HPDE6-E6E7 (cell line): Measurements from ENCODE around the gene SEPTIN11.
"Not testable (repeated sequence)": the region's sequence is repeated elsewhere in the genome, so short reads cannot be mapped to it uniquely, and the experiment has no call there.

ENCODE experiments used
- DNase-seq: peaks from one replicate; pipeline ENCODE4 v3.0.0; 2011; ENCODE audit warnings: missing footprints; ENCODE audit errors: extremely low spot score

The SEPTIN11 gene

GRCh38 chr4:76952071-76952470 lies 2.5 kb downstream of the SEPTIN11 start:
- DNase-seq, result no peak

- DNase-seq, result no peak
These were observed 3.4 kb downstream of the SEPTIN11 start for GRCh38 chr4:76952656-76953582.

- no peak for DNase-seq
These were observed 4.4 kb downstream of the SEPTIN11 start for GRCh38 chr4:76953956-76954355.

DNA sequence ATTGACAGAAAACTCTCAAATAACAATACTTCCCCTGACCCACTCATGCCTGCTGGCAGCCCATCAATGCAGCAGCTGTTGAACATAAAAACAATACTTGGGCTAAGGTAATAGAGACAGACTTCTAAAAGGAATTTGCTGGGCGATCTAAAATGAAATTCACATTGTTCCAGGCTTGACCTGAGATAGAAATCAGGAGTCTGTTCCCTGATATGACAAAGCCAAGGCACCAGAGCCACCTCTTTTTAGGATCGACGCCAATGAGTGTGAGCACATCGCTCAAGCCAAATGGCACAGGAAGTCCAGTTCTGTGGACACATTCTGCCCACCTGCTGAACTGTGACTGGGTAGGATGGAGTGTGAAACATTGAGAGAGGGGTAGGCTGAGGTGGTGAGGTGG lies 4.9 kb downstream of the SEPTIN11 start:
- no peak for DNase-seq

DNA sequence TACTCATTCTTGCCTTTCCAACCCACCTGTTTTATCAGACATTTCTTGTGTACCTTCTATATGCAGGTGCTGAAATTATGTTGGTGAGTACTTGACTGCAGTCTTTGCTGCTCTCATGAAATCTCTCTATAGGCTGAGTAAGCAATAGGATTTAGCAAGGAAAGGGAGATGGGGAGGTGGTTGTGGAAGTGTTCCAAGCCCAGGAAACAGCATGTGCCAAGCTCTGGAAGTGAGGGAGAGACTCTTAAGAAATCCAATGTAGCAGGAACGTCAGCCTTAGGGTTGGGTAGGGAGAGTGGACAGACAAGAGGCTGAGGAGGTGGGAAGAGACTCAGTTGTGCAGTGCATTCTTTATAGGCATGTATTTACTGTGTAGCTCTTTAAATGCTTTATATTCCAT lies 5.6 kb downstream of the SEPTIN11 start:
- no peak for DNase-seq

- no peak for DNase-seq
These were observed 7.6 kb downstream of the SEPTIN11 start for GRCh38 chr4:76957004-76957738.

GRCh38 chr4:76958891-76959290 lies 9.3 kb downstream of the SEPTIN11 start:
- DNase-seq, result no peak

DNA sequence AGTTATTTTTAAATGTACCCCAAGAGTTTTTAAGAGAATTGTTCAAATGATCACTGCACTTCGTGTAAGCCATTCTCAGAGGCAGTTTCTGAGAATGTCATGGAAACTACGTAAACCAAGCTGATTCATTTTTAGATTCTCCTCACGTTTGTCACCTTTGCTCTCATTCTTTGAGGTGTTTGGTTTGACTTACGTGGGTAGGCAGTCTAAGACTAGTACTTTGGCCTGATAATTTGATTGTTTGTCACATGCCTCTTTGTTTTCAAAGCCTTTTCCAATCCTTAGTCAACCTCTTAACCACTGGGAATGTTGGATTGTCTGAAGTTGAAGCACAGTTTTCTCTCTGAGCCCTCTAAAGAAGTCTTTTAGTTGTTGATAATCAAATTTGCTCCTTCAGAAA lies 10.5 kb downstream of the SEPTIN11 start:
- DNase-seq, result no peak

- no peak for DNase-seq
These were observed 13.0 kb downstream of the SEPTIN11 start for GRCh38 chr4:76962406-76963130.

DNA sequence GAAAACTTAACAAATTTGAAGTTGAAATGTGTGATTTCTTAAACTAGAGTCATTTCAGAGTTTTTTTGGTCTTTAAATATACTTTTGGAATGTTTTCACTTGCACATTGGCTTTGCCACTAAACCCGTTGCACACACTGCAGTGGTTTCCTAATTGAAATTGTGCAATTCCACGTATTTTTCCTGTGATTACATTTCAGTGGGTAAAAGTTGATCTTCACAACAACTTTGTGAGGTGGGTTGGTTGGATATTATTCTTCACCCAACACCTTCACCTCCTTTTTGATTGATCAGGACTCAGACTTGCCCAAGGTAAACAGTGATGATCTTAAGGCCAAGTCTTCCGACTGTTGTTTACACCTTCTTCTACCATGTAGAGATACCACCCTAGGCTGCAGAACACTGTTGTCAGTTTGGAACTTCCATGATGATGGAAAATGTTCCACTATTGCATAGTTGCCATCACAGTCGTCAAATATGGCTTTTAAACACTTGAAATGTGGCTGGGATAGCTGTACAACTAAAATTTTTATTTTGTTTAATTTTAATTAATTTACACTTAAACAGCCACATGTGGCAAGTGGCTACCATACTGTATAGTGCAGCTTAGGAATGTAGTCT lies 13.7 kb downstream of the SEPTIN11 start:
- no peak for DNase-seq

- DNase-seq, result not testable (repeated sequence)
These were observed 14.4 kb downstream of the SEPTIN11 start for GRCh38 chr4:76963927-76964326.

DNA sequence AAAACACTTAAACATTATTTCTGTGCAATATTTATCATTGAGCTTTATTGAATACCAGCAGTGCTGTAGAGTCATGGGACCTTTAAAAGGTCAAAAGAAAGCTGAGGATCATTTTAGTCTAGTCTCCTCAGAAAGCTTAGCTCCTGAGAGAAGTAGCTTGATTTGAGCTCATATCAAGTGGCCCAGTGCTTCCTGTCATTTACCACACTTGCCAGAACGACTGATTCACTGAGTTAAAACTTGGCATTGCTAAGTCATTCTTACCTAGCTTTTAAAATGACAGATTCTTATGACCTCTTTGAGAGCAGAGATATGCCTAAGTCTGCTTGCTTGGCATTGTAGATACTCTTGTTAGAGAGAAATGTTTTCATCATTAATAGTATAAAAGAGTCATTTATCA lies 15.2 kb downstream of the SEPTIN11 start:
- no peak for DNase-seq

GRCh38 chr4:76965866-76966579 lies 16.5 kb downstream of the SEPTIN11 start:
- no peak for DNase-seq

DNA sequence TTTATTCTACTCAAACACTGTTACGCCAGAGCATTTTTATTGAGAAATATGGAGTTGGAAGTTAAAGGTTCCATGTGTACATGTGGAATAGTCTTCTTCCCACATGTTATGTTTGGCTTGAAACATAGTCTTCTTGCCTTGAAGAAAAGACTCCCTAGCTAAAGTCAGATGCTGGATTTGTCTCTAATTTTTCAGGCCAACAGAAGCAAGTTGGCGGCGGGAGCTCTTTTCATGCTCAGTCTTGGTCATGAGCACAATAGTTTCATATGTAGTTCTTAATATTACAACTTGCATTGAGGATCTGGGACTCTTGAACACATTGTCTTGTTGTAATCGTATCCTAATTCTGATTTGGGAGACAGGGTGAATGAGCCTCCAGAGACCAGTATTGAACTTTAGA lies 19.4 kb downstream of the SEPTIN11 start:
- no peak for DNase-seq

GRCh38 chr4:76969495-76969894 lies 19.9 kb downstream of the SEPTIN11 start:
- no peak for DNase-seq

DNA sequence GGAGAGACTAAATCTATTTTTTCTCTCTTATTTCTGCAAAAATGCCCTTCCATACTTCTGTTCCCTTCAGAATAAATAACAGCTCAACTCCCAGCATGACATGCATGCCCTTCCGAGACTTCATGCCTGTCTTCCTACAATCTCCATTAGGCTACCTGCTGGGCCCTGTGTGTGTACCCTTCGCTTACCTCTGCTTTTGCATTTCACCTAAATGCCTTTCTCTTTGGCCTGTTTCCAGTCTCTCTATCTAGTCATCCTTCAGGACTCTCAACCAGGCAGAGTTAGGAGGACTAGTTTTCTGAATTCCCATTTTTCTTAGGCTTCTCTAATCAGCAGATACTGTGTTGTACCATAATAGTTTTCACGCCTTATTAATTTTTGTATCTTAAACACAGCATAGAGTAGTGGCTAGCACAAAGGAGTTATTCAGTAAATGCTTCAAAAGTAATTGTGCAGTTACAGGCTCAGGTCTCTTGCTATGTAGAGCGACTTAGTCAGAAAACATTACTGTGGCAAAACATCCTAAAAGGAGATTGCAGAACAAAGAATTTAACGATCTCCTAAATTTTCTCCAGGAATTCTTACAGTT lies 20.5 kb downstream of the SEPTIN11 start:
- no peak for DNase-seq

DNA sequence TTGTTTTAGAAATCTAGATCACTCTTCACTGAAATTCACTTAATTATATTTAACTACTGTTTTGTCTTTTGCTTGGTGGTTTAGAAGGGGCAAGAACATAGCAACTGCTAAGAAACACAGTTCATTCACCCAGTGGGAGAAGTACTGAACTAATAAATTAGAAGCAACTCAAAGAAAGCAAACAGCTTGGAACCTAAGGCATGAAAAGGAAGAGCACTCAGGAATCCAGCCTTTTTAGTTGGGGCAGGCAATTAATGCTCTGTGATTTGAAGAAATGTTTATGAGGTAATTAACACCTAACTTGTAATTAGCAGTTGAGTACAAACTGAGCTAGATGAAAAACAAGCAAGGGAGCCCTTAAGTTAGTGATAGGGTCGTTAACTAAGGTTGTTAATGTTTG lies 22.8 kb downstream of the SEPTIN11 start:
- no peak for DNase-seq

GRCh38 chr4:76974150-76974549 lies 24.6 kb downstream of the SEPTIN11 start:
- DNase-seq, result no peak

DNA sequence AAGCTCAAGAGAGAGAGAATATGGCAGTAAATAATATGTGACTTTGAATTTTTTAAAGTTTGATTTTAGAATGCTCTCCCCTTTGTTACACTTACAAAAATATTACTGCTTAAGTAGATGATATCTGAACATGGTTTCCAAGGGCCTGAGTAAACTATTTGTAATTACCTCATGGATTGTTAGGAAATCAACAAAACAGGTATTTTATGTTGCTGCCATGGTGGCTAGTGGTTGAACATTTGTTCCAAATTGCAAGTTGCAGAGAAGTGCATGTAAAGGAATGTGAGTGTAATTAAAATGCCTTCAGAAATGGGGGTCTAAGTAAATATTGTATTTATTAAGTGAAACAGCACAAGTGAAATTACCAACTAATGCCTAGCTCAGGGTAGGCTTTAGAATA lies 27.6 kb downstream of the SEPTIN11 start:
- no peak for DNase-seq

DNA sequence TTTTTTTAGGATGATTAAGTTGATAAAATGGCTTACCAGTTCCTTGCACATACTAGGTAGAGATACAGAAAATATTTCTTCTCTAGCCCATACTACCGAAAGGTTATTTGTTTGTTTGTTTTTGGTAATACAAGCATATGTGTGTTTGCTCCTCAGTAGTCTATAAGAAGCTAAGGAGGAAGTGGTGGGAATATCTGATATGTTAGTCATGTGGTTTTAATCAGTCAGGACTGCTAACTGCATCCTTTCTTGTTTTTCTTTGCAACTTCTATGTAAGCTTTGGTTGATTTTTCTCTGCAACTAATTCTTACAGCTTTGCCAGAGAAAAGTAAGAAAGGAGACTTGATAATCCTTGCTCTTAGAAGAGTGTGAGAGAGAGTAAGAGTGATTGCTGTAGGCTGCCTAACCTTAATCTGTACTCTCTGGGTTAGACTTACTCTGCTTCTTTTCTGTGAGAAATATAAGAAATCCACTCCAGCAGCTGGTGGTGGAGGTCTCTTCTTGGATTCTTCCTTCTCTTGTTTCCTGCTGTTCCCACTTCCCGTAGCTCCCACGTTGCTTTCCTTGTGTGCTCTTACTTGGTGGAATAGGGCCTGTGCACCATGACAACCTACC lies 28.3 kb downstream of the SEPTIN11 start:
- no peak for DNase-seq
